Suprapubic skin (tissue), 4 donors: ENCODE measurements around the gene SEMA6A. TPM values are rescaled to one million over a fixed set of nuclear protein-coding genes. Genes with fewer than 3 reads are reported as not detected.

Source experiments
- DNase-seq, 2 donors: peaks; one replicate each; pipeline ENCODE4 v3.0.0-alpha.2; 2019; ENCODE audit warnings: low spot score in 2 of 2
- H3K27ac ChIP-seq: fragments of 200-600 bp; sonication (generic); one replicate; pipeline ENCODE4 v1.5.1; 2019
- H3K27me3 ChIP-seq: fragments of 200-600 bp; sonication (generic); one replicate; pipeline ENCODE4 v1.5.1; 2019
- H3K36me3 ChIP-seq: fragments of 200-600 bp; sonication (generic); one replicate; pipeline ENCODE4 v1.5.1; 2019
- H3K4me1 ChIP-seq: fragments of 200-600 bp; sonication (generic); one replicate; pipeline ENCODE4 v1.5.1; 2019
- H3K4me3 ChIP-seq: fragments of 200-600 bp; sonication (generic); one replicate; pipeline ENCODE4 v1.5.1; 2019; ENCODE audit warnings: mild to moderate bottlenecking
- H3K9me3 ChIP-seq: fragments of 200-600 bp; sonication (generic); one replicate; pipeline ENCODE4 v1.5.1; 2019
- EP300 ChIP-seq: sonication (generic); formaldehyde crosslinking; IDR thresholded peaks from one replicate; pipeline ENCODE4 v1.6.1; 2017; ENCODE audit warnings: antibody characterized with exemption
- POLR2A ChIP-seq, 2 donors: fragments of 450-650 bp; IDR thresholded peaks; one replicate each; pipeline ENCODE4 v1.6.1; 2017; ENCODE audit warnings: antibody characterized with exemption in 2 of 2, mild to moderate bottlenecking in 2 of 2, moderate library complexity in 2 of 2
- POLR2AphosphoS5 ChIP-seq, 3 donors: sonication (generic); formaldehyde crosslinking; IDR thresholded peaks; one replicate each; pipeline ENCODE4 v1.6.1; 2017; ENCODE audit warnings: antibody characterized with exemption in 3 of 3
- WGBS: methylation state at CpG from one replicate; pipeline ENCODE4 v1.1.5; 2018; 5-methylcytosine and 5-hydroxymethylcytosine counted together
- total RNA-seq, 4 donors: library from RNA; depleted of rRNA; stranded (reverse); fragments of >200 nt; gene quantifications; one replicate each; pipeline ENCODE4 v1.1.0, GENCODE V29; 2016
- TF ChIP-seq, protein P1 (sequence below), 2 donors: fragments of 200-600 bp in 1 of 2; fragments of 450-650 bp in 1 of 2; sonication (generic) in 1 of 2; IDR thresholded peaks; one replicate each; pipeline ENCODE4 v1.5.1; 2016 to 2019; ENCODE audit warnings: antibody characterized with exemption in 2 of 2, mild to moderate bottlenecking in 1 of 2, moderate library complexity in 1 of 2

The SEMA6A gene
- total RNA-seq, 4 donors from 2014 or later = 7.4 to 27.8 (median 15.5) TPM

DNA sequence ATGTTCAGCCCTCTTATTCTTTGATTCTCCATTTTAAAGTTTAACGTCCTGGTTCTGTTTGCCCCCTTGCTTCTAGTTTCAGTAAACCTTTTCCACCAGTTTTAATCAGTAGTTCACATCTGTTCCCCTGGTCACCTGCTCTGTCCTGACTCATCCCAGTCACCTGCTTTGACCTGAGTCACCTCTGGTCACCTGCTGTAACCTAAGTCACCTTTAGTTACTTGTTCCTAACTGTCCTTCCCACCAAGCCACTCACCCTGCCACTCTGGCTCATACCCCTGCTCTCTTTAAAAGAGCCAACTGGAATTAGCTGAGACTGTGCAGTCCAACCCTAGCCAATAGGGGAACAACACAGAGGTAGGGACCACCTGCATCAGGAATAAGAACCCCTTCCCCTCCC, 43.0 kb downstream of the SEMA6A start:
- Histone ChIP-seq H3K9me3 (no peaks in the 10 kb centered on the region), H3K36me3 (no peaks in the 10 kb centered on the region), H3K4me1 (peaks cover 16% of the 10 kb centered on the region), H3K27ac (no peak overlapping the region), H3K4me3 (no peak overlapping the region), H3K27me3 (no peaks in the 10 kb centered on the region)
- WGBS = 89% methylated on average over 1 of the region's 1 CpG
- no peak for DNase-seq
- TF ChIP-seq POLR2AphosphoS5 (IDR thresholded peaks at IDR 0.05) (no peak), EP300 (no peak), POLR2A (IDR thresholded peaks at IDR 0.05) (no peak)
- TF ChIP-seq, protein P1, sequence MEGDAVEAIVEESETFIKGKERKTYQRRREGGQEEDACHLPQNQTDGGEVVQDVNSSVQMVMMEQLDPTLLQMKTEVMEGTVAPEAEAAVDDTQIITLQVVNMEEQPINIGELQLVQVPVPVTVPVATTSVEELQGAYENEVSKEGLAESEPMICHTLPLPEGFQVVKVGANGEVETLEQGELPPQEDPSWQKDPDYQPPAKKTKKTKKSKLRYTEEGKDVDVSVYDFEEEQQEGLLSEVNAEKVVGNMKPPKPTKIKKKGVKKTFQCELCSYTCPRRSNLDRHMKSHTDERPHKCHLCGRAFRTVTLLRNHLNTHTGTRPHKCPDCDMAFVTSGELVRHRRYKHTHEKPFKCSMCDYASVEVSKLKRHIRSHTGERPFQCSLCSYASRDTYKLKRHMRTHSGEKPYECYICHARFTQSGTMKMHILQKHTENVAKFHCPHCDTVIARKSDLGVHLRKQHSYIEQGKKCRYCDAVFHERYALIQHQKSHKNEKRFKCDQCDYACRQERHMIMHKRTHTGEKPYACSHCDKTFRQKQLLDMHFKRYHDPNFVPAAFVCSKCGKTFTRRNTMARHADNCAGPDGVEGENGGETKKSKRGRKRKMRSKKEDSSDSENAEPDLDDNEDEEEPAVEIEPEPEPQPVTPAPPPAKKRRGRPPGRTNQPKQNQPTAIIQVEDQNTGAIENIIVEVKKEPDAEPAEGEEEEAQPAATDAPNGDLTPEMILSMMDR (IDR thresholded peaks at IDR 0.05) = no peak

DNA sequence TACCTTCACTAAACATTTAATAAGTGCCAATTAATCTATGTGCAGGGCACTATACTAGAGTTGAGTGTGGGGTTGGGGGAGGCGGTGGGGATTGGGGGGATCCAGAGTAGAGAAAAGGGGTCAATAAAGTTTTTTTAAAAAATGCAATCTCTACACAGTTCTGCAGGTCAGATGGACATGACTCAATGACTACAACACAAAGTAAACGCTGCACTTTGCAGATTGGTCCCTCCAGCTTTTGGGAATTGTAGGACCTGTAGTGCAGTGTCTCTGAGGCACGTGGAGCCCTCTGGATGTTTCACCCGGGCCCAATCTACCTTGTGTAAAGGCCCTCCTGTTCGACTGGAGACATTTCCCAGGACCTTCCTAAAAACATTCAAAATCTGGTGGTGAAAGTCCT, 43.5 kb downstream of the SEMA6A start:
- Histone ChIP-seq H3K4me1 (peaks cover 12% of the 10 kb centered on the region), H3K27ac (no peak overlapping the region), H3K36me3 (no peaks in the 10 kb centered on the region), H3K4me3 (no peak overlapping the region), H3K27me3 (no peaks in the 10 kb centered on the region), H3K9me3 (no peaks in the 10 kb centered on the region)
- 96% methylated on average over 5 of the region's 5 CpGs for WGBS
- DNase-seq = no peak
- no peak for TF ChIP-seq POLR2A (IDR thresholded peaks at IDR 0.05)

DNA sequence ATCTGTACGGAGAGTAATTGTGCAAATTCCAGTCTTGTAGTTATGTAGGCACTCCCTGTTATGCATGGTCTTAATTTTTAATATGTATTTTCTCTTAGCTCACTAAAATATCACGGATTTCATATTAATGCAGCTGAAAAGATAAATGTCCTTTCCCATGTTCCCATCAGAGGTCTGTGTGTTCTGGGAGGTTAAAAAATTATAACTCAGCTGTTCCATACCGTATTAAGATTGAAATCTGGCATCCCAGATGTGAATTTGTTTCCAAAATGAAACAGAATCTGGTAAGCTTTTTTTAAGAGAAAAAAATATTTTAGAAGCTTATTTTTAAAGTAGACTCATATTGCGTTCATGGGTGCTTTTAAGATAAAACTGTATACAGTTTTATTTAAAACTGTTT, 44.3 kb downstream of the SEMA6A start:
- H3K9me3 ChIP-seq = no peaks in the 10 kb centered on the region
- TF ChIP-seq POLR2A (IDR thresholded peaks at IDR 0.05) (no peak), POLR2AphosphoS5 (IDR thresholded peaks at IDR 0.05) (no peak), EP300 (no peak)
- TF ChIP-seq, protein P1 (IDR thresholded peaks at IDR 0.05) = no peak
- no peaks in the 10 kb centered on the region for H3K36me3 ChIP-seq
- no peak overlapping the region for H3K27ac ChIP-seq
- no peaks in the 10 kb centered on the region for H3K27me3 ChIP-seq
- no peak overlapping the region for H3K4me3 ChIP-seq
- H3K4me1 ChIP-seq = peaks cover 5% of the 10 kb centered on the region
- DNase-seq = no peak
- 75% methylated on average over 4 of the region's 4 CpGs for WGBS

DNA sequence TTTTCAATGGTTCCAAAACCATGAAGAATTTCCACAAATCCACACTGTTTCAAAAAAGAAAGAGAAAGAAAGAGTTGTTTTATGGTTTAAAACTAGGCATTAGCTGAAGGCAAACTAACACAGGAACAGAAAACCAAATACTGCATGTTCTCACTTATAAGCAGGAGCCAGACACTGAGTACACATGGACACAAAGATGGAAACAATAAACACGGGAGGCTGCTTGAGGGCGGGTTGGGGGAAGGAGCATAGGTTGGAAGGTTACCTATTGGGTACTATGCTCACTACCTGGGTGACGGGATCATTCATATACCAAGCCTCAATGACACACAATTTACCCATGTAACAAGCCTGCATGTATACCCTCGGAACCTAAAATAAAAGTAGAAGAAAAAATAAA, 45.0 kb downstream of the SEMA6A start:
- Histone ChIP-seq H3K27ac (no peak overlapping the region), H3K9me3 (no peaks in the 10 kb centered on the region), H3K27me3 (no peaks in the 10 kb centered on the region), H3K4me3 (no peak overlapping the region), H3K4me1 (peaks cover 5% of the 10 kb centered on the region), H3K36me3 (no peaks in the 10 kb centered on the region)
- DNase-seq = no peak
- WGBS = 73% methylated on average over 4 of the region's 4 CpGs
- TF ChIP-seq POLR2AphosphoS5 (IDR thresholded peaks at IDR 0.05) (no peak), POLR2A (IDR thresholded peaks at IDR 0.05) (no peak), EP300 (no peak)
- TF ChIP-seq, protein P1 (IDR thresholded peaks at IDR 0.05) = no peak

DNA sequence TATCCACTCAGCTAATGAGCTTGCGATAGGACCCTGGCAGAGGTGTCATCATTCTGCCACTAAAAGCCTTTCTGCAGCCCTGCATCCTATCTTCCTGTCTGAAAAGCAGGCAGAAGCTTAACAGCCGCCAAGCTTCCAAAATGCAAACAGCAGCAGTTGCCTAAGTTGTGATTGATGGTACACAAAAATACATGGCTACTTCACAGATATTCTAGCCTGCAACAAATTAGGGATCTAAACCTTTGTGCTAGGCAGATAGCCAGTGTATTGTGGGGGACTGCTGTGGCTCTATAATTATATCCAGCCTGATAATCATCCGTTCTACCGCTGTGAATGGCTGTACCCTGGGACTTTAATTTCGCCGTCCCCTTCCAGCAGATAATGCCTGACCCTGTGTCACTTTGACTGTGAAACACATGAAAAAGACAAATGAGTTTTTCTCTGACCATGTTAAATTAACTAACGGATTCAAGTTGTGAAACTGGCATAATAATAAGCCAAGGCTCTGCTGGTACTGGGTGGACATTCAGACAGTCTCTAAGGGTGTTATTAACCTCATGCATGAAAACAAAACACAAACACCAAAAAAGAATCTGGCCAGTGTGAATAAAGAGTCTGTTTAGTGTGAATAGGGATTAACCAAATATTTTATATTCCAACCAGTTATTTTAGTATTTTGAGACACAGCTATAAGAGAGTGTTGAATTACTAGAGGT, 45.9 kb downstream of the SEMA6A start:
- no peaks in the 10 kb centered on the region for H3K9me3 ChIP-seq
- WGBS = 62% methylated on average over 7 of the region's 7 CpGs
- H3K27me3 ChIP-seq = no peaks in the 10 kb centered on the region
- H3K27ac ChIP-seq = no peak overlapping the region
- peaks cover 5% of the 10 kb centered on the region for H3K4me1 ChIP-seq
- H3K4me3 ChIP-seq = no peak overlapping the region
- no peak for DNase-seq
- no peaks in the 10 kb centered on the region for H3K36me3 ChIP-seq
- TF ChIP-seq EP300 (no peak), POLR2A (IDR thresholded peaks at IDR 0.05) (no peak), POLR2AphosphoS5 (IDR thresholded peaks at IDR 0.05) (no peak)
- TF ChIP-seq, protein P1 (IDR thresholded peaks at IDR 0.05) = no peak

DNA sequence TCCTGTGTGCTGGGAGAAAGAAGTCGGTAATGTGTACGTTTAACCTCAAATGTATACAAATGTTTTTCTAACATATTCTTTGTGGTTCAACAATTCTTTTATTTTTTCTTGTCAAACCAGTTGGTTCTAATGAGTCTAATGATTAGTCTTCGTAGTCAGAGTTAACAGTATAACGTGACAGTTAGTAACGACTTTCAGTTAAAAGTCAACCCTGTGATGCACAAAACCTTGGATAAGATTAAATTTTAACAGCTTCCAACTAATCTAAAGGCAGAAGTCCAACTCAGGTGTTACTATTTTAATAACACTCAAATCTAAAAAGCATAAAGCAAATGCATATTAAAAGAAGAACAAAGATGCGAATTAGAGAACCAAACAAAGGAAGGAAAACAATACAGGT, 47.0 kb downstream of the SEMA6A start:
- 87% methylated on average over 6 of the region's 6 CpGs for WGBS
- TF ChIP-seq, protein P1 (IDR thresholded peaks at IDR 0.05) = no peak
- TF ChIP-seq POLR2AphosphoS5 (IDR thresholded peaks at IDR 0.05) (no peak), POLR2A (IDR thresholded peaks at IDR 0.05) (no peak), EP300 (no peak)
- no peaks in the 10 kb centered on the region for H3K36me3 ChIP-seq
- DNase-seq = no peak
- no peak overlapping the region for H3K27ac ChIP-seq
- no peaks in the 10 kb centered on the region for H3K9me3 ChIP-seq
- H3K4me3 ChIP-seq = no peak overlapping the region
- H3K4me1 ChIP-seq = peaks cover 5% of the 10 kb centered on the region
- no peaks in the 10 kb centered on the region for H3K27me3 ChIP-seq
